Uterus (tissue), 4 donors: Measurements from ENCODE around the gene IKBIP. TPM values are rescaled to one million over a fixed set of nuclear protein-coding genes. Genes with fewer than 3 reads are reported as not detected.

Experiments used
- DNase-seq, 2 donors: peaks; one replicate each; pipeline ENCODE4 v3.0.0-alpha.2; 2019 to 2020
- H3K27ac ChIP-seq, 2 donors: fragments of 200-600 bp; sonication (generic); 1 replicate in 1 of 2; 2 replicates in 1 of 2; pipeline ENCODE4 v1.5.1; 2016 to 2018
- H3K27me3 ChIP-seq, 2 donors: fragments of 200-600 bp; sonication (generic); one replicate each; pipeline ENCODE4 v1.5.1; 2018 to 2019; ENCODE audit warnings: control low read depth in 1 of 2
- H3K36me3 ChIP-seq, 2 donors: fragments of 200-600 bp; sonication (generic); one replicate each; pipeline ENCODE4 v1.5.1; 2019; ENCODE audit warnings: control low read depth in 1 of 2
- H3K4me1 ChIP-seq, 2 donors: fragments of 200-600 bp; sonication (generic); one replicate each; pipeline ENCODE4 v1.5.1; 2018 to 2019; ENCODE audit warnings: control low read depth in 1 of 2
- H3K4me3 ChIP-seq, 2 donors: fragments of 200-600 bp; sonication (generic); 1 replicate in 1 of 2; 2 replicates in 1 of 2; pipeline ENCODE4 v1.5.1; 2018 to 2019; ENCODE audit warnings: mild to moderate bottlenecking in 1 of 2
- H3K9me3 ChIP-seq, 2 donors: fragments of 200-600 bp; sonication (generic); one replicate each; pipeline ENCODE4 v1.5.1; 2019; ENCODE audit warnings: control low read depth in 1 of 2
- CTCF ChIP-seq, 4 experiments: fragments of 200-600 bp in 2 of 4; fragments of 450-650 bp in 2 of 4; sonication (generic) in 2 of 4; IDR thresholded peaks; one replicate each; pipeline ENCODE4 v1.5.1; 2016 to 2019; ENCODE audit warnings: antibody characterized with exemption in 4 of 4, mild to moderate bottlenecking in 2 of 4, moderate library complexity in 1 of 4
- POLR2A ChIP-seq, 2 donors: fragments of 450-650 bp; IDR thresholded peaks; one replicate each; pipeline ENCODE4 v1.6.1; 2016; ENCODE audit warnings: antibody characterized with exemption in 2 of 2, mild to moderate bottlenecking in 1 of 2, moderate library complexity in 1 of 2
- intact Hi-C: fragments of 100-400 bp; cut with DNase I; formaldehyde crosslinking; loops from one replicate; pipeline ENCODE4 v1.15.1; 2023; ENCODE audit warnings: low total_unique reads
- total RNA-seq, 4 donors: library from RNA; depleted of rRNA in 3 of 4; stranded (reverse); fragments of >200 nt in 3 of 4; gene quantifications; one replicate each; pipeline versions ENCODE4 v1.1.0 to v1.2.4, GENCODE V29; 2014 to 2023
- donor health status: DM: yes; HTN: yes; CAD: no.

Gene IKBIP, protein sequence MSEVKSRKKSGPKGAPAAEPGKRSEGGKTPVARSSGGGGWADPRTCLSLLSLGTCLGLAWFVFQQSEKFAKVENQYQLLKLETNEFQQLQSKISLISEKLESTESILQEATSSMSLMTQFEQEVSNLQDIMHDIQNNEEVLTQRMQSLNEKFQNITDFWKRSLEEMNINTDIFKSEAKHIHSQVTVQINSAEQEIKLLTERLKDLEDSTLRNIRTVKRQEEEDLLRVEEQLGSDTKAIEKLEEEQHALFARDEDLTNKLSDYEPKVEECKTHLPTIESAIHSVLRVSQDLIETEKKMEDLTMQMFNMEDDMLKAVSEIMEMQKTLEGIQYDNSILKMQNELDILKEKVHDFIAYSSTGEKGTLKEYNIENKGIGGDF
- total RNA-seq: 10 to 100 TPM; 11.8 to 37.3 (median 18.0) TPM

- H3K27ac ChIP-seq: peak within 1 kb of the TSS; percentile 87 to 91
- H3K27me3 ChIP-seq: no peaks in the 10 kb centered on the region
- intact Hi-C loops: no loop called here
- DNase-seq: peak; percentile 95 to 97
- no peaks in the 10 kb centered on the region for H3K36me3 ChIP-seq
- H3K4me1 ChIP-seq: no peaks in the 10 kb centered on the region
- peak; percentile 82 to 85 for TF ChIP-seq POLR2A (IDR thresholded peaks at IDR 0.05)
- no peak for TF ChIP-seq CTCF (IDR thresholded peaks at IDR 0.05)
- no peaks in the 10 kb centered on the region for H3K9me3 ChIP-seq
- H3K4me3 ChIP-seq: peak within 1 kb of the TSS; percentile 88 to 97
Measured at GRCh38 chr12:98644712-98645571, at the start of gene IKBIP, which contains the start of gene APAF1. Gene IKBIP, minus strand, starts transcription at chr12:98644788. Its CDS starts 87 bp downstream, at chr12:98644701. Gene APAF1, plus strand, starts transcription at chr12:98645290. Its CDS starts 3,070 bp downstream, at chr12:98648360.

GRCh38 chr12:98691351-98691750 is 46.8 kb upstream of the IKBIP start:
- no peak for TF ChIP-seq POLR2A (IDR thresholded peaks at IDR 0.05)
- TF ChIP-seq CTCF (IDR thresholded peaks at IDR 0.05): no peak
- DNase-seq: no peak
- no peak overlapping the region for H3K4me3 ChIP-seq
- no peaks in the 10 kb centered on the region for H3K4me1 ChIP-seq
- no peaks in the 10 kb centered on the region for H3K36me3 ChIP-seq
- H3K27me3 ChIP-seq: no peaks in the 10 kb centered on the region
- H3K9me3 ChIP-seq: no peaks in the 10 kb centered on the region
- intact Hi-C loops: no loop called here
- no peak overlapping the region for H3K27ac ChIP-seq

DNA sequence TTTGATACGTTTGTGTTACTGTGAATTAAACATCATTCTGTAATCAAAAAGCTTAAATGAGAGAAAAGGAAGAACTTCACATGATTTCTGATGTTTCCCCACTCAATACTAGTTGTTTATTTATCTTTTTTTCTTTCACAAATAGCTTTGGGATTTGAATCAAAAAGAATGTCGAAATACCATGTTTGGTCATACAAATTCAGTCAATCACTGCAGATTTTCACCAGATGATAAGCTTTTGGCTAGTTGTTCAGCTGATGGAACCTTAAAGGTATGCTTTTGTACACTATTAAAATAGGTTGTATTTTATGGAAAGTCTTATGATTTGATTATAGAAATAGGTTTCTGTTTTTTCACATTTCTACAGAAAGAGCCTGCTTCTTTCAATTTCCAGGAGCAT is 42.0 kb upstream of the IKBIP start:
- DNase-seq: no peak
- Histone ChIP-seq H3K9me3 (no peaks in the 10 kb centered on the region), H3K27me3 (no peaks in the 10 kb centered on the region), H3K27ac (no peak overlapping the region), H3K4me3 (no peak overlapping the region), H3K4me1 (no peaks in the 10 kb centered on the region), H3K36me3 (no peaks in the 10 kb centered on the region)
- TF ChIP-seq CTCF (IDR thresholded peaks at IDR 0.05) (no peak), POLR2A (IDR thresholded peaks at IDR 0.05) (no peak)
- intact Hi-C loops: no loop called here

DNA sequence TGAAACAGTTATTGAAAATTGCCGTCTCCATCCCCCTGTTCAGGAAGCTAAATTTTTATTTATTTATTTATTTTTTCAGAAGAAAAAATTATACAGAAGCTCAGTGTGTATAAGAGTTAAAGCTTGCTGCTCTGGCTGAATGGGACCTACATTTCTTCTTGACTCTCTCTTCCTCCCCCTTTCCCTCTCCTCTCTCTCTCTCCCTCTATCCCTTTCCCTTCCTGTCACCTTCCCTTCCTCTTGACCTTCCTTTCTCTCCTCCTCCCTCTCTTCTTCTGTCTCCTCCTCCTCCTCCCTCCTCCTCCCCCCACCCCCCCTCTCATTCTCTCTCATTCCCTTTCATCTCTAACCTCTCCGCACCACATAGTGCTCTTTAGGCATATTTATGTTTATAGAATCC is 39.6 kb upstream of the IKBIP start:
- TF ChIP-seq CTCF (IDR thresholded peaks at IDR 0.05) (no peak), POLR2A (IDR thresholded peaks at IDR 0.05) (no peak)
- Histone ChIP-seq H3K27me3 (no peaks in the 10 kb centered on the region), H3K36me3 (no peaks in the 10 kb centered on the region), H3K4me1 (no peaks in the 10 kb centered on the region), H3K4me3 (no peak overlapping the region), H3K27ac (no peak overlapping the region), H3K9me3 (no peaks in the 10 kb centered on the region)
- no peak for DNase-seq
- intact Hi-C loops: no loop called here

DNA sequence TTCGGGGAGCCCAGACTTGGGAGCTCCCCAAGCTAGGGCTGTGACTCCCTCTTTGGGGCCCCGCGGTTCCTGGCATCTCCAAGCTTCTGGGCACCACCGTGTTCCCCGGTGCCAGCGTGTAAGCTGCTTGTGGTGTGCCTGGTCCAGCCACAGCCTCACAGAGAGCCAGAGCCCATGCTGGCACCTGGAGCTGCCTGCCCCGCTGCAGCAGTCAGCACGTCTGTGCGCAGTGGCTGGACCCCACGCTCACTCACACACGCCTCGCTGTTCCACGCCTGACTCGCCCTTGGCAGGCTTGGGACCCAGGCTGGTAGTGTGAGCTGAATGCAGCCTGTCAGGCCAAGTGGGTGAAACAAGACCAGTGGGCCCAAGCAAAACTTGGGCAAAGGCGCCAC is 35.0 kb upstream of the IKBIP start:
- Histone ChIP-seq H3K27me3 (no peaks in the 10 kb centered on the region), H3K9me3 (no peaks in the 10 kb centered on the region), H3K4me3 (no peak overlapping the region), H3K36me3 (no peaks in the 10 kb centered on the region), H3K27ac (no peak overlapping the region), H3K4me1 (no peaks in the 10 kb centered on the region)
- TF ChIP-seq POLR2A (IDR thresholded peaks at IDR 0.05) (no peak), CTCF (IDR thresholded peaks at IDR 0.05) (no peak)
- DNase-seq: no peak
- intact Hi-C loops: no loop called here
